ENCODE measurements around the gene WDR26.
"Not testable (repeated sequence)": the region's sequence is repeated elsewhere in the genome, so short reads cannot be mapped to it uniquely, and the experiment has no call there.

The WDR26 gene

GRCh38 chr1:224434691-224435317, at the start of gene WDR26:
Gene WDR26, minus strand, starts transcription at chr1:224434797.
- DNase-seq (ENCODE audit: low read depth in 2 of 2): peak; percentile 68 to 76

GRCh38 chr1:224483206-224483605, 48.6 kb upstream of the WDR26 start:
- DNase-seq (ENCODE audit: low read depth in 2 of 2): not testable (repeated sequence)

- DNase-seq (ENCODE audit: low read depth in 2 of 2): no peak
Measured at GRCh38 chr1:224482619-224483018, 48.0 kb upstream of the WDR26 start.

- no peak for DNase-seq (ENCODE audit: low read depth in 2 of 2)
Measured at GRCh38 chr1:224481601-224482000, 47.0 kb upstream of the WDR26 start.

- not testable (repeated sequence) for DNase-seq (ENCODE audit: low read depth in 2 of 2)
Measured at GRCh38 chr1:224480888-224481459, 46.4 kb upstream of the WDR26 start.

- DNase-seq (ENCODE audit: low read depth in 2 of 2): not testable (repeated sequence)
Measured at GRCh38 chr1:224480200-224480599, 45.6 kb upstream of the WDR26 start.

- DNase-seq (ENCODE audit: low read depth in 2 of 2): no peak
Measured at GRCh38 chr1:224472806-224473205, 38.2 kb upstream of the WDR26 start.

GRCh38 chr1:224466154-224466553, 31.6 kb upstream of the WDR26 start:
- DNase-seq (ENCODE audit: low read depth in 2 of 2): no peak

GRCh38 chr1:224459966-224460365, 25.4 kb upstream of the WDR26 start:
- DNase-seq (ENCODE audit: low read depth in 2 of 2): no peak

- no peak for DNase-seq (ENCODE audit: low read depth in 2 of 2)
Measured at GRCh38 chr1:224458996-224459395, 24.4 kb upstream of the WDR26 start.

GRCh38 chr1:224458296-224458695, 23.7 kb upstream of the WDR26 start:
- no peak for DNase-seq (ENCODE audit: low read depth in 2 of 2)

GRCh38 chr1:224457782-224458144, 23.2 kb upstream of the WDR26 start:
- DNase-seq (ENCODE audit: low read depth in 2 of 2): no peak

- DNase-seq (ENCODE audit: low read depth in 2 of 2): no peak
Measured at GRCh38 chr1:224456637-224456953, 22.0 kb upstream of the WDR26 start.

- no peak for DNase-seq (ENCODE audit: low read depth in 2 of 2)
Measured at GRCh38 chr1:224454402-224455055, 19.9 kb upstream of the WDR26 start.

- DNase-seq (ENCODE audit: low read depth in 2 of 2): no peak
Measured at GRCh38 chr1:224450561-224451350, 16.2 kb upstream of the WDR26 start.

GRCh38 chr1:224450159-224450558, 15.6 kb upstream of the WDR26 start:
- no peak for DNase-seq (ENCODE audit: low read depth in 2 of 2)

- DNase-seq (ENCODE audit: low read depth in 2 of 2): no peak
Measured at GRCh38 chr1:224448453-224449017, 13.9 kb upstream of the WDR26 start.

- DNase-seq (ENCODE audit: low read depth in 2 of 2): no peak
Measured at GRCh38 chr1:224447971-224448370, 13.4 kb upstream of the WDR26 start.

GRCh38 chr1:224447251-224447650, 12.7 kb upstream of the WDR26 start:
- DNase-seq (ENCODE audit: low read depth in 2 of 2): no peak

GRCh38 chr1:224438989-224439388, 4.4 kb upstream of the WDR26 start:
- DNase-seq (ENCODE audit: low read depth in 2 of 2): no peak

- no peak for DNase-seq (ENCODE audit: low read depth in 2 of 2)
Measured at GRCh38 chr1:224435999-224436398, 1.4 kb upstream of the WDR26 start.

- peak in 1 of 2 donors; percentile 7 for DNase-seq (ENCODE audit: low read depth in 2 of 2)
Measured at GRCh38 chr1:224435318-224435763, 744 bp upstream of the WDR26 start.

Measured in stimulated activated CD4-positive, alpha-beta T cell treated with anti-CD3 and anti-CD28 coated beads, Interleukin-4, amount 100 ng/mL, for 48 hours (primary cell).